ENCODE results near the gene CASR.

GRCh38 chr3:122331886-122332285 lies 148.4 kb downstream of the CASR start:
- TF ChIP-seq GATA3 (IDR thresholded peaks at IDR 0.05; ENCODE audit: low read depth, low read length) (no peak), GATA2 (IDR thresholded peaks at IDR 0.05; ENCODE audit: low read depth, low read length) (no peak)

Measured in SH-SY5Y (cell line).